ES-I3 (cell line): ENCODE measurements around the gene KCNQ1.

Experiments
- H3K36me3 ChIP-seq: 2 replicates; pipeline ENCODE4 v1.6.1; 2013; ENCODE audit warnings: mild to moderate bottlenecking, low read length, control low read depth, moderate library complexity; ENCODE audit not compliant: insufficient read depth
- H3K4me1 ChIP-seq: 2 replicates; pipeline ENCODE4 v1.6.1; 2013; ENCODE audit warnings: mild to moderate bottlenecking, control low read depth, low read length; ENCODE audit not compliant: insufficient read depth
- H3K9ac ChIP-seq: 2 replicates; pipeline ENCODE4 v1.6.1; 2013; ENCODE audit warnings: low read depth, mild to moderate bottlenecking, low read length, moderate library complexity
- H3K9me3 ChIP-seq: 2 replicates; pipeline ENCODE4 v1.6.1; 2013; ENCODE audit warnings: mild to moderate bottlenecking, low read length, moderate library complexity; ENCODE audit not compliant: control insufficient read depth, insufficient read depth

Gene KCNQ1

GRCh38 chr11:2524446-2525165 lies 79.8 kb downstream of the KCNQ1 start:
- H3K4me1 ChIP-seq = no peaks in the 10 kb centered on the region
- no peaks in the 10 kb centered on the region for H3K36me3 ChIP-seq
- H3K9ac ChIP-seq = no peak overlapping the region
- no peaks in the 10 kb centered on the region for H3K9me3 ChIP-seq

- H3K36me3 ChIP-seq = no peaks in the 10 kb centered on the region
- no peaks in the 10 kb centered on the region for H3K9me3 ChIP-seq
- H3K9ac ChIP-seq = no peak overlapping the region
- H3K4me1 ChIP-seq = no peaks in the 10 kb centered on the region
Observed at GRCh38 chr11:2525166-2525861, 80.5 kb downstream of the KCNQ1 start.

- Histone ChIP-seq H3K9ac (no peak overlapping the region), H3K36me3 (no peaks in the 10 kb centered on the region), H3K9me3 (no peaks in the 10 kb centered on the region), H3K4me1 (no peaks in the 10 kb centered on the region)
Observed at GRCh38 chr11:2525941-2526807, 81.4 kb downstream of the KCNQ1 start.

- Histone ChIP-seq H3K9me3 (no peaks in the 10 kb centered on the region), H3K9ac (no peak overlapping the region), H3K36me3 (no peaks in the 10 kb centered on the region), H3K4me1 (no peaks in the 10 kb centered on the region)
Observed at GRCh38 chr11:2526808-2527381, 82.1 kb downstream of the KCNQ1 start.

GRCh38 chr11:2527621-2528291 lies 82.9 kb downstream of the KCNQ1 start:
- Histone ChIP-seq H3K9me3 (no peaks in the 10 kb centered on the region), H3K36me3 (no peaks in the 10 kb centered on the region), H3K9ac (no peak overlapping the region), H3K4me1 (no peaks in the 10 kb centered on the region; the same call in 1 of the 2 replicates)

GRCh38 chr11:2528301-2529050 lies 83.7 kb downstream of the KCNQ1 start:
- peaks cover 4% of the 10 kb centered on the region for H3K4me1 ChIP-seq
- H3K9ac ChIP-seq = no peak overlapping the region
- H3K36me3 ChIP-seq = no peaks in the 10 kb centered on the region
- H3K9me3 ChIP-seq = no peaks in the 10 kb centered on the region

- H3K9me3 ChIP-seq = no peaks in the 10 kb centered on the region
- peaks cover 6% of the 10 kb centered on the region for H3K4me1 ChIP-seq
- H3K9ac ChIP-seq = no peak overlapping the region
- no peaks in the 10 kb centered on the region for H3K36me3 ChIP-seq
Observed at GRCh38 chr11:2529173-2529572, 84.4 kb downstream of the KCNQ1 start.

- Histone ChIP-seq H3K9me3 (no peaks in the 10 kb centered on the region), H3K9ac (no peak overlapping the region), H3K36me3 (no peaks in the 10 kb centered on the region), H3K4me1 (peaks cover 9% of the 10 kb centered on the region)
Observed at GRCh38 chr11:2529636-2530035, 84.8 kb downstream of the KCNQ1 start.

- Histone ChIP-seq H3K36me3 (no peaks in the 10 kb centered on the region), H3K9ac (no peak overlapping the region), H3K4me1 (peaks cover 9% of the 10 kb centered on the region), H3K9me3 (no peaks in the 10 kb centered on the region)
Observed at GRCh38 chr11:2530131-2530854, 85.5 kb downstream of the KCNQ1 start.

- H3K36me3 ChIP-seq = no peaks in the 10 kb centered on the region
- H3K4me1 ChIP-seq = peaks cover 9% of the 10 kb centered on the region
- no peak overlapping the region for H3K9ac ChIP-seq
- H3K9me3 ChIP-seq = no peaks in the 10 kb centered on the region
Observed at GRCh38 chr11:2530855-2531200, 86.0 kb downstream of the KCNQ1 start.

GRCh38 chr11:2531277-2531986 lies 86.6 kb downstream of the KCNQ1 start:
- Histone ChIP-seq H3K4me1 (peaks cover 9% of the 10 kb centered on the region), H3K9ac (no peak overlapping the region), H3K9me3 (no peaks in the 10 kb centered on the region), H3K36me3 (no peaks in the 10 kb centered on the region)

GRCh38 chr11:2531987-2532703 lies 87.3 kb downstream of the KCNQ1 start:
- H3K9me3 ChIP-seq = no peaks in the 10 kb centered on the region
- peaks cover 9% of the 10 kb centered on the region for H3K4me1 ChIP-seq
- no peaks in the 10 kb centered on the region for H3K36me3 ChIP-seq
- no peak overlapping the region for H3K9ac ChIP-seq
